Neural cell (in vitro differentiated cells): Measurements from ENCODE around the gene KIF14. TPM values are rescaled to one million over a fixed set of nuclear protein-coding genes. Genes with fewer than 3 reads are reported as not detected.
"Not testable (repeated sequence)": the region's sequence is repeated elsewhere in the genome, so short reads cannot be mapped to it uniquely, and the experiment has no call there.

Experiments used
- H2AFZ ChIP-seq: fragments of 200-600, 300-800 bp; sonication (generic), shearing (Covaris generic); 2 replicates; pipeline ENCODE4 v1.6.0; 2014; ENCODE audit warnings: low read depth, mild to moderate bottlenecking, antibody characterized with exemption, low read length, moderate library complexity
- H3F3A ChIP-seq: fragments of 200-600 bp; shearing (Covaris generic); 2 replicates; pipeline ENCODE4 v1.6.1; 2016; ENCODE audit warnings: mild to moderate bottlenecking, moderate library complexity, mixed read lengths, antibody characterized with exemption, low read length; ENCODE audit not compliant: insufficient read depth, poor library complexity, severe bottlenecking
- H3K27ac ChIP-seq: fragments of 200-600, 300-800 bp; sonication (generic), shearing (Covaris generic); 2 replicates; pipeline ENCODE4 v1.5.1; 2014; ENCODE audit warnings: mild to moderate bottlenecking, low read length, moderate library complexity
- H3K27me3 ChIP-seq: fragments of 300-800, 200-600 bp; sonication (generic), shearing (Covaris generic); 2 replicates; pipeline ENCODE4 v1.6.0; 2014; ENCODE audit warnings: mild to moderate bottlenecking, low read depth, low read length, moderate library complexity; ENCODE audit not compliant: insufficient read depth
- H3K36me3 ChIP-seq: fragments of 300-800, 200-600 bp; sonication (generic), shearing (Covaris generic); 2 replicates; pipeline ENCODE4 v1.5.1; 2014; ENCODE audit warnings: mild to moderate bottlenecking, antibody characterized with exemption, low read length, moderate library complexity; ENCODE audit not compliant: insufficient read depth
- H3K4me2 ChIP-seq: fragments of 300-800, 200-600 bp; sonication (generic), shearing (Covaris generic); 2 replicates; pipeline ENCODE4 v1.6.0; 2014; ENCODE audit warnings: mild to moderate bottlenecking, low read length
- H3K4me3 ChIP-seq: fragments of 300-800, 200-600 bp; sonication (generic), shearing (Covaris generic); 2 replicates; pipeline ENCODE4 v1.5.1; 2014; ENCODE audit warnings: mild to moderate bottlenecking, low read length, moderate library complexity
- H3K79me2 ChIP-seq: fragments of 200-600 bp; shearing (Covaris generic); replicated peaks from 2 replicates; pipeline ENCODE4 v1.6.0; 2014; ENCODE audit warnings: mild to moderate bottlenecking, low read length, moderate library complexity; ENCODE audit not compliant: insufficient read depth
- H3K9ac ChIP-seq: fragments of 300-800, 200-600 bp; sonication (generic), shearing (Covaris generic); 2 replicates; pipeline ENCODE4 v1.6.1; 2016; ENCODE audit warnings: mild to moderate bottlenecking, low read length, mixed read lengths
- H3K9me2 ChIP-seq: fragments of 200-600 bp; shearing (Covaris generic); 2 replicates; pipeline ENCODE4 v1.6.1; 2016; ENCODE audit warnings: mild to moderate bottlenecking, low read length, mixed read lengths; ENCODE audit not compliant: insufficient read depth
- H3K9me3 ChIP-seq: fragments of 200-600, 300-800 bp; sonication (generic), shearing (Covaris generic); 2 replicates; pipeline ENCODE4 v1.6.1; 2016; ENCODE audit warnings: mild to moderate bottlenecking, mixed run types, low read length, moderate library complexity, mixed read lengths
- H4K20me1 ChIP-seq: fragments of 200-600 bp; shearing (Covaris generic); 2 replicates; pipeline ENCODE4 v1.6.1; 2016; ENCODE audit warnings: mild to moderate bottlenecking, mixed run types; ENCODE audit not compliant: insufficient read depth
- CTCF ChIP-seq: fragments of 450-650 bp; IDR thresholded peaks from 2 replicates; pipeline ENCODE4 v1.5.1; 2014; ENCODE audit warnings: antibody characterized with exemption, mild to moderate bottlenecking, moderate library complexity; ENCODE audit not compliant: poor library complexity, severe bottlenecking
- EP300 ChIP-seq: fragments of 450-650 bp; conservative IDR thresholded peaks from 2 replicates; pipeline ENCODE4 v1.6.1; 2014; ENCODE audit warnings: antibody characterized with exemption, mild to moderate bottlenecking, moderate library complexity; ENCODE audit not compliant: poor library complexity, severe bottlenecking
- EZH2 ChIP-seq: fragments of 200-600, 300-800 bp; shearing (Covaris generic), sonication (generic); IDR thresholded peaks from 2 replicates; pipeline ENCODE4 v1.6.1; 2014; ENCODE audit warnings: antibody characterized with exemption, low read length, borderline replicate concordance, mild to moderate bottlenecking; ENCODE audit not compliant: insufficient read depth, poor library complexity, severe bottlenecking
- MXI1 ChIP-seq: fragments of 450-650 bp; conservative IDR thresholded peaks from 2 replicates; pipeline ENCODE4 v1.6.1; 2014; ENCODE audit warnings: antibody characterized with exemption, mild to moderate bottlenecking; ENCODE audit not compliant: poor library complexity, severe bottlenecking
- POLR2AphosphoS5 ChIP-seq: IDR thresholded peaks from 2 replicates; pipeline ENCODE4 v1.6.1; 2012
- RAD21 ChIP-seq: fragments of 450-650 bp; conservative IDR thresholded peaks from 2 replicates; pipeline ENCODE4 v1.6.1; 2014; ENCODE audit warnings: antibody characterized with exemption, mild to moderate bottlenecking, moderate library complexity
- REST ChIP-seq: IDR thresholded peaks from 2 replicates; pipeline ENCODE4 v1.6.1; 2012; ENCODE audit warnings: borderline replicate concordance
- SMC3 ChIP-seq: fragments of 450-650 bp; conservative IDR thresholded peaks from 2 replicates; pipeline ENCODE4 v1.6.1; 2014; ENCODE audit warnings: antibody characterized with exemption, mild to moderate bottlenecking, moderate library complexity; ENCODE audit not compliant: poor library complexity
- TAF1 ChIP-seq: IDR thresholded peaks from 2 replicates; pipeline ENCODE4 v1.6.1; 2012; ENCODE audit warnings: low read depth
- polyA plus RNA-seq: library from polyadenylated mRNA; depleted of rRNA; stranded (reverse); fragments of >200 nt; gene quantifications from 2 replicates; pipeline ENCODE4 v1.2.3, GENCODE V29; 2014

KIF14 gene
- polyA plus RNA-seq, 1 donor from 2014 or later = 0.69 TPM

GRCh38 chr1:200631375-200631774, 10.8 kb upstream of the KIF14 start:
- TF ChIP-seq EZH2 (no peak), SMC3 (no peak), TAF1 (no peak), POLR2AphosphoS5 (no peak), EP300 (no peak), RAD21 (no peak), CTCF (no peak), MXI1 (no peak), REST (no peak)
- H3K9me2 ChIP-seq = no peaks in the 10 kb centered on the region
- H3K4me3 ChIP-seq = no peak overlapping the region
- H3K36me3 ChIP-seq = no peaks in the 10 kb centered on the region
- no peak overlapping the region for H2AFZ ChIP-seq
- H4K20me1 ChIP-seq = no peaks in the 10 kb centered on the region
- H3K27ac ChIP-seq = no peak overlapping the region
- H3K27me3 ChIP-seq = no peaks in the 10 kb centered on the region
- no peaks in the 10 kb centered on the region for H3F3A ChIP-seq
- H3K79me2 ChIP-seq = no peaks in the 10 kb centered on the region
- H3K4me2 ChIP-seq = no peak overlapping the region
- H3K9ac ChIP-seq = no peak overlapping the region
- no peaks in the 10 kb centered on the region for H3K9me3 ChIP-seq

GRCh38 chr1:200630515-200630899, 10.0 kb upstream of the KIF14 start:
- H3K79me2 ChIP-seq, H2AFZ ChIP-seq, H3F3A ChIP-seq, H4K20me1 ChIP-seq, H3K9me3 ChIP-seq, H3K4me2 ChIP-seq, H3K9me2 ChIP-seq, H3K36me3 ChIP-seq, H3K27ac ChIP-seq, H3K27me3 ChIP-seq, H3K4me3 ChIP-seq, H3K9ac ChIP-seq: not testable (repeated sequence)

GRCh38 chr1:200629876-200630514, 9.4 kb upstream of the KIF14 start:
- H3K36me3 ChIP-seq = no peaks in the 10 kb centered on the region
- H3K9me2 ChIP-seq = no peaks in the 10 kb centered on the region
- H3F3A ChIP-seq = no peaks in the 10 kb centered on the region
- no peaks in the 10 kb centered on the region for H4K20me1 ChIP-seq
- H2AFZ ChIP-seq = no peak overlapping the region
- no peaks in the 10 kb centered on the region for H3K27me3 ChIP-seq
- no peak overlapping the region for H3K9ac ChIP-seq
- no peak overlapping the region for H3K4me2 ChIP-seq
- H3K9me3 ChIP-seq = no peaks in the 10 kb centered on the region
- no peak overlapping the region for H3K4me3 ChIP-seq
- TF ChIP-seq SMC3 (no peak), POLR2AphosphoS5 (no peak), CTCF (no peak)
- no peak overlapping the region for H3K27ac ChIP-seq
- no peaks in the 10 kb centered on the region for H3K79me2 ChIP-seq
